ENCODE data around the gene RAB31. TPM values are rescaled to one million over a fixed set of nuclear protein-coding genes. Genes with fewer than 3 reads are reported as not detected.

The RAB31 gene
- total and polyA plus RNA-seq, 2 of the 13 experiments (the other 11 are each of a cell fraction or from before 2014, with no cell fraction given): 1.1 to 1.7 TPM

DNA sequence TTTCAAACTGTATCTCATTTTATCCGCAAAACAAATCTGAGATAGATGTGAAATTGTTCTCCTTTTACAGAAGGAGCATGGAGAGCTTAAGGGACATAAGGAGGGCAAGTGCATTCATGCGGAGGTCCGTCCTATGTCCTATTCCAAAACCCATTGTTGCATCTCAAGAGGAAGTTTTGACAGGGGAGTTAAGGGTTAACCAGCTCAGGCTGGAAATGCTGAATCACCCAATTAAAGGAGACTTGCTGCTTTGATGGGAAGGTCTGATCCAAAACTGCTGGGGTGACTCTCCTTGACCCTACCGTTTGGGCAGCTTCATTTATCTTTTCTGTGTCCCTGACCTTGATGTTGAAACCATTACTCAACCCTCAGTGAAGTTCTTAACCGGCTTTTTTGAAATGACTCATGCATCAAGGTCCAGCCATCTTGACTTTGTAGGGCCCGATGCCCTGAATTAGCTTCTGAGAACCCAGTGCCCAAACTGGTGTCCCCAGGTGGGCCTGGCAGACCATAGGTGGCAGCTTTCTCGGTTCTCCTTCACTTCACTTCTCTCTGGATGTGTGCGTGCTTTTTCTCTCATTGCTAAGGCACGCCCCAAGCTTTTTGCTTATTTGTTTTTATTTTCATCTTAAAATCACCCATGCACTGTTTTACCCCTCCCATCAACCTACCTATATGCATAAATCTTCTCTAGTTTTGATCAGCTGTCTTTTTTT lies 161.8 kb downstream of the RAB31 start (continued):
- TF ChIP-seq AHR (CRISPR knock-in tag; IDR thresholded peaks at IDR 0.05) (no peak), ZNF431 (CRISPR knock-in tag; IDR thresholded peaks at IDR 0.05; ENCODE audit: borderline replicate concordance, low read depth) (no peak), HNRNPL (IDR thresholded peaks at IDR 0.05; ENCODE audit: low read depth, low read length) (no peak), TEAD3 (CRISPR knock-in tag; optimal IDR thresholded peaks at IDR 0.05; ENCODE audit: borderline replicate concordance) (peak; percentile 73), ZNF12 (CRISPR knock-in tag; IDR thresholded peaks at IDR 0.05) (no peak; the same call in 1 of the 2 replicates), ZNF121 (CRISPR knock-in tag; IDR thresholded peaks at IDR 0.05) (no peak), ETV5 (CRISPR knock-in tag; IDR thresholded peaks at IDR 0.05; ENCODE audit: borderline replicate concordance) (peak; percentile 46; the same call in 1 of the 2 replicates), ZNF34 (CRISPR knock-in tag; IDR thresholded peaks at IDR 0.05; ENCODE audit: borderline replicate concordance) (no peak), KDM5A (IDR thresholded peaks at IDR 0.05; ENCODE audit: borderline replicate concordance, low read length) (no peak), ZNF7 (CRISPR knock-in tag; IDR thresholded peaks at IDR 0.05) (no peak), SP140L (CRISPR knock-in tag; IDR thresholded peaks at IDR 0.05; ENCODE audit: borderline replicate concordance) (no peak), RXRA (CRISPR knock-in tag; IDR thresholded peaks at IDR 0.05) (peak; percentile 92; the same call in 1 of the 2 replicates), ZNF879 (CRISPR knock-in tag; IDR thresholded peaks at IDR 0.05) (no peak), ZNF792 (CRISPR knock-in tag; IDR thresholded peaks at IDR 0.05) (peak; percentile 46; the same call in 1 of the 2 replicates), GABPA (IDR thresholded peaks at IDR 0.05; ENCODE audit: low read depth, low read length) (no peak), GABPA (CRISPR knock-in tag; IDR thresholded peaks at IDR 0.05; ENCODE audit: low read depth) (peak; percentile 29; the same call in 1 of the 2 replicates)
- TF ChIP-seq, protein P1, sequence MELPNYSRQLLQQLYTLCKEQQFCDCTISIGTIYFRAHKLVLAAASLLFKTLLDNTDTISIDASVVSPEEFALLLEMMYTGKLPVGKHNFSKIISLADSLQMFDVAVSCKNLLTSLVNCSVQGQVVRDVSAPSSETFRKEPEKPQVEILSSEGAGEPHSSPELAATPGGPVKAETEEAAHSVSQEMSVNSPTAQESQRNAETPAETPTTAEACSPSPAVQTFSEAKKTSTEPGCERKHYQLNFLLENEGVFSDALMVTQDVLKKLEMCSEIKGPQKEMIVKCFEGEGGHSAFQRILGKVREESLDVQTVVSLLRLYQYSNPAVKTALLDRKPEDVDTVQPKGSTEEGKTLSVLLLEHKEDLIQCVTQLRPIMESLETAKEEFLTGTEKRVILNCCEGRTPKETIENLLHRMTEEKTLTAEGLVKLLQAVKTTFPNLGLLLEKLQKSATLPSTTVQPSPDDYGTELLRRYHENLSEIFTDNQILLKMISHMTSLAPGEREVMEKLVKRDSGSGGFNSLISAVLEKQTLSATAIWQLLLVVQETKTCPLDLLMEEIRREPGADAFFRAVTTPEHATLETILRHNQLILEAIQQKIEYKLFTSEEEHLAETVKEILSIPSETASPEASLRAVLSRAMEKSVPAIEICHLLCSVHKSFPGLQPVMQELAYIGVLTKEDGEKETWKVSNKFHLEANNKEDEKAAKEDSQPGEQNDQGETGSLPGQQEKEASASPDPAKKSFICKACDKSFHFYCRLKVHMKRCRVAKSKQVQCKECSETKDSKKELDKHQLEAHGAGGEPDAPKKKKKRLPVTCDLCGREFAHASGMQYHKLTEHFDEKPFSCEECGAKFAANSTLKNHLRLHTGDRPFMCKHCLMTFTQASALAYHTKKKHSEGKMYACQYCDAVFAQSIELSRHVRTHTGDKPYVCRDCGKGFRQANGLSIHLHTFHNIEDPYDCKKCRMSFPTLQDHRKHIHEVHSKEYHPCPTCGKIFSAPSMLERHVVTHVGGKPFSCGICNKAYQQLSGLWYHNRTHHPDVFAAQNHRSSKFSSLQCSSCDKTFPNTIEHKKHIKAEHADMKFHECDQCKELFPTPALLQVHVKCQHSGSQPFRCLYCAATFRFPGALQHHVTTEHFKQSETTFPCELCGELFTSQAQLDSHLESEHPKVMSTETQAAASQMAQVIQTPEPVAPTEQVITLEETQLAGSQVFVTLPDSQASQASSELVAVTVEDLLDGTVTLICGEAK (IDR thresholded peaks at IDR 0.05): no peak
- TF ChIP-seq, protein P1 (CRISPR knock-in tag; IDR thresholded peaks at IDR 0.05): no peak
- TF ChIP-seq, protein P2, sequence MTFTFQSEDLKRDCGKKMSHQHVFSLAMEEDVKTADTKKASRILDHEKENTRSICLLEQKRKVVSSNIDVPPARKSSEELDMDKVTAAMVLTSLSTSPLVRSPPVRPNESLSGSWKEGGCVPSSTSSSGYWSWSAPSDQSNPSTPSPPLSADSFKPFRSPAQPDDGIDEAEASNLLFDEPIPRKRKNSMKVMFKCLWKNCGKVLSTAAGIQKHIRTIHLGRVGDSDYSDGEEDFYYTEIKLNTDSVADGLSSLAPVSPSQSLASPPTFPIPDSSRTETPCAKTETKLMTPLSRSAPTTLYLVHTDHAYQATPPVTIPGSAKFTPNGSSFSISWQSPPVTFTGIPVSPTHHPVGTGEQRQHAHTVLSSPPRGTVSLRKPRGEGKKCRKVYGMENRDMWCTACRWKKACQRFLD (CRISPR knock-in tag; IDR thresholded peaks at IDR 0.05; ENCODE audit: borderline replicate concordance): no peak
- TF ChIP-seq, protein P3, sequence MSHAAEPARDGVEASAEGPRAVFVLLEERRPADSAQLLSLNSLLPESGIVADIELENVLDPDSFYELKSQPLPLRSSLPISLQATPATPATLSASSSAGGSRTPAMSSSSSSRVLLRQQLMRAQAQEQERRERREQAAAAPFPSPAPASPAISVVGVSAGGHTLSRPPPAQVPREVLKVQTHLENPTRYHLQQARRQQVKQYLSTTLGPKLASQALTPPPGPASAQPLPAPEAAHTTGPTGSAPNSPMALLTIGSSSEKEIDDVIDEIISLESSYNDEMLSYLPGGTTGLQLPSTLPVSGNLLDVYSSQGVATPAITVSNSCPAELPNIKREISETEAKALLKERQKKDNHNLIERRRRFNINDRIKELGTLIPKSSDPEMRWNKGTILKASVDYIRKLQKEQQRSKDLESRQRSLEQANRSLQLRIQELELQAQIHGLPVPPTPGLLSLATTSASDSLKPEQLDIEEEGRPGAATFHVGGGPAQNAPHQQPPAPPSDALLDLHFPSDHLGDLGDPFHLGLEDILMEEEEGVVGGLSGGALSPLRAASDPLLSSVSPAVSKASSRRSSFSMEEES (CRISPR knock-in tag; IDR thresholded peaks at IDR 0.05): no peak
